Hematopoietic multipotent progenitor cell treated with erythropoietin and hydrocortisone succinate and interleukin-3 and kit ligand, for 15 days (in vitro differentiated cells): ENCODE measurements around the gene CLCN3.
"Not testable (repeated sequence)": the region's sequence is repeated elsewhere in the genome, so short reads cannot be mapped to it uniquely, and the experiment has no call there.

Experiments used
- DNase-seq: peaks from one replicate; pipeline ENCODE4 v3.0.0-alpha.2; 2015; ENCODE audit warnings: low spot score

The CLCN3 gene

GRCh38 chr4:169657470-169658107, 37.2 kb downstream of the CLCN3 start:
- no peak for DNase-seq

- DNase-seq = no peak
These were observed 37.8 kb downstream of the CLCN3 start for GRCh38 chr4:169658196-169658595.

GRCh38 chr4:169658975-169659715, 38.8 kb downstream of the CLCN3 start:
- DNase-seq = peak; percentile 64

- peak; percentile 99 for DNase-seq
These were observed 39.6 kb downstream of the CLCN3 start for GRCh38 chr4:169659716-169660670.

- DNase-seq = peak; percentile 40
These were observed 40.6 kb downstream of the CLCN3 start for GRCh38 chr4:169660929-169661328.

GRCh38 chr4:169661761-169662160, 41.4 kb downstream of the CLCN3 start:
- no peak for DNase-seq

- peak; percentile 32 for DNase-seq
These were observed 41.8 kb downstream of the CLCN3 start for GRCh38 chr4:169662206-169662605.

GRCh38 chr4:169663402-169663801, 43.0 kb downstream of the CLCN3 start:
- DNase-seq = no peak

- no peak for DNase-seq
These were observed 43.5 kb downstream of the CLCN3 start for GRCh38 chr4:169663831-169664230.

- DNase-seq = peak; percentile 59
These were observed 44.2 kb downstream of the CLCN3 start for GRCh38 chr4:169664615-169665014.

- DNase-seq = peak; percentile 78
These were observed 44.8 kb downstream of the CLCN3 start for GRCh38 chr4:169665046-169665737.

GRCh38 chr4:169668069-169668721, 47.8 kb downstream of the CLCN3 start:
- no peak for DNase-seq

- no peak for DNase-seq
These were observed 55.4 kb downstream of the CLCN3 start for GRCh38 chr4:169675825-169676224.

GRCh38 chr4:169677150-169677748, 56.9 kb downstream of the CLCN3 start:
- no peak for DNase-seq

GRCh38 chr4:169678486-169678885, 58.1 kb downstream of the CLCN3 start:
- not testable (repeated sequence) for DNase-seq

GRCh38 chr4:169678951-169679591, 58.7 kb downstream of the CLCN3 start:
- not testable (repeated sequence) for DNase-seq

- no peak for DNase-seq
These were observed 62.1 kb downstream of the CLCN3 start for GRCh38 chr4:169682372-169683047.

- DNase-seq = no peak
These were observed 69.3 kb downstream of the CLCN3 start for GRCh38 chr4:169689681-169690080.

GRCh38 chr4:169690787-169691186, 70.4 kb downstream of the CLCN3 start:
- DNase-seq = no peak

GRCh38 chr4:169698331-169698730, 78.0 kb downstream of the CLCN3 start:
- no peak for DNase-seq
